HepG2 (cell line): Measurements from ENCODE around the gene MOK. TPM values are rescaled to one million over a fixed set of nuclear protein-coding genes. Genes with fewer than 3 reads are reported as not detected.

Experiments
- AHR ChIP-seq: IDR thresholded peaks from 2 replicates; pipeline ENCODE4 v1.6.1; 2018; ENCODE audit warnings: missing genetic modification reagents, missing compliant biosample characterization
- KDM4B ChIP-seq: sonication (generic); formaldehyde crosslinking; IDR thresholded peaks from 2 replicates; pipeline ENCODE4 v1.4.0; 2020; ENCODE audit warnings: missing genetic modification reagents
- MEIS2 ChIP-seq: sonication (generic); formaldehyde crosslinking; IDR thresholded peaks from 2 replicates; pipeline ENCODE4 v1.9.0; 2021; ENCODE audit warnings: mild to moderate bottlenecking, missing genetic modification reagents
- MTF1 ChIP-seq: sonication (generic); formaldehyde crosslinking; IDR thresholded peaks from 2 replicates; pipeline ENCODE4 v1.5.0; 2020; ENCODE audit warnings: missing genetic modification reagents
- MTF2 ChIP-seq: sonication (generic); formaldehyde crosslinking; IDR thresholded peaks from 2 replicates; pipeline ENCODE4 v1.5.0; 2020; ENCODE audit warnings: missing genetic modification reagents, borderline replicate concordance
- PAF1 ChIP-seq: IDR thresholded peaks from 2 replicates; pipeline ENCODE4 v1.6.1; 2016; ENCODE audit warnings: missing genetic modification reagents, missing compliant biosample characterization
- PAWR ChIP-seq: sonication (generic); formaldehyde crosslinking; IDR thresholded peaks from 2 replicates; pipeline ENCODE4 v1.4.0; 2020; ENCODE audit warnings: missing genetic modification reagents, mild to moderate bottlenecking, borderline replicate concordance
- SKI ChIP-seq: fragments of 450-650 bp; IDR thresholded peaks from one replicate; pipeline ENCODE4 v1.6.1; 2018; ENCODE audit warnings: mild to moderate bottlenecking; ENCODE audit not compliant: partially characterized antibody
- SPEN ChIP-seq: sonication (generic); formaldehyde crosslinking; IDR thresholded peaks from 2 replicates; pipeline ENCODE4 v1.5.1; 2020; ENCODE audit warnings: low read depth, mild to moderate bottlenecking, missing genetic modification reagents
- TBP ChIP-seq: sonication (generic); formaldehyde crosslinking; IDR thresholded peaks from 2 replicates; pipeline ENCODE4 v1.5.0; 2020; ENCODE audit warnings: missing genetic modification reagents
- THAP8 ChIP-seq: sonication (generic); formaldehyde crosslinking; IDR thresholded peaks from 2 replicates; pipeline ENCODE4 v1.5.1; 2020; ENCODE audit warnings: missing genetic modification reagents, mild to moderate bottlenecking, borderline replicate concordance
- ZNF260 ChIP-seq: sonication (generic); formaldehyde crosslinking; IDR thresholded peaks from 2 replicates; pipeline ENCODE4 v1.4.0; 2020; ENCODE audit warnings: missing genetic modification reagents, low read depth, mild to moderate bottlenecking, borderline replicate concordance
- ZNF670 ChIP-seq: sonication (generic); formaldehyde crosslinking; IDR thresholded peaks from 2 replicates; pipeline ENCODE4 v1.8.0; 2022; ENCODE audit warnings: mild to moderate bottlenecking, missing genetic modification reagents, borderline replicate concordance
- ZNF747 ChIP-seq: sonication (generic); formaldehyde crosslinking; IDR thresholded peaks from 2 replicates; pipeline ENCODE4 v1.8.1; 2023; ENCODE audit warnings: missing genetic modification reagents, mild to moderate bottlenecking, borderline replicate concordance
- ZNF839 ChIP-seq: sonication (generic); formaldehyde crosslinking; IDR thresholded peaks from 2 replicates; pipeline ENCODE4 v1.4.0; 2020; ENCODE audit warnings: missing genetic modification reagents, mild to moderate bottlenecking, borderline replicate concordance
- ZSCAN25 ChIP-seq: sonication (generic); formaldehyde crosslinking; IDR thresholded peaks from 2 replicates; pipeline ENCODE4 v1.8.0; 2022; ENCODE audit warnings: mild to moderate bottlenecking, missing genetic modification reagents
- ZSCAN31 ChIP-seq: sonication (generic); formaldehyde crosslinking; IDR thresholded peaks from 2 replicates; pipeline ENCODE4 v1.5.0; 2020; ENCODE audit warnings: low read depth, mild to moderate bottlenecking, missing genetic modification reagents
- polyA plus RNA-seq, 8 experiments: library from polyadenylated mRNA; depleted of rRNA in 3 of 8; stranded (reverse) in 7 of 8; unstranded in 1 of 8; fragments of >200 nt; fragmentation: Illumina TruSeq in 4 of 8; extraction: Trizol in 4 of 8; gene quantifications; 2 replicates each; pipeline versions ENCODE4 v1.2.1 to v1.2.3, GENCODE V29; 2011 to 2016; ENCODE audit warnings: low read depth in 4 of 8, missing spikeins in 1 of 8, mixed read lengths in 1 of 8; ENCODE audit not compliant: insufficient read depth in 1 of 8
- total RNA-seq, 5 experiments: library from RNA; depleted of rRNA; stranded (reverse); fragments of >200 nt; fragmentation: Illumina TruSeq; extraction: Trizol; gene quantifications; 2 replicates each; pipeline ENCODE4 v1.2.3, GENCODE V29; 2016; ENCODE audit warnings: low read depth in 1 of 5
- TF ChIP-seq, protein P1 (sequence below): IDR thresholded peaks from 2 replicates; pipeline ENCODE4 v1.6.1; 2016; ENCODE audit warnings: low read depth, control low read depth
- TF ChIP-seq, protein P2 (sequence below): sonication (generic); formaldehyde crosslinking; IDR thresholded peaks from 2 replicates; pipeline ENCODE4 v1.5.1; 2020; ENCODE audit warnings: missing genetic modification reagents, mild to moderate bottlenecking, borderline replicate concordance
- TF ChIP-seq, protein P3 (sequence below): sonication (generic); formaldehyde crosslinking; IDR thresholded peaks from 2 replicates; pipeline ENCODE4 v1.5.0; 2020; ENCODE audit warnings: missing genetic modification reagents
- TF ChIP-seq, protein P4 (sequence below): sonication (generic); formaldehyde crosslinking; IDR thresholded peaks from 2 replicates; pipeline ENCODE4 v1.8.0; 2022; ENCODE audit warnings: missing genetic modification reagents, mild to moderate bottlenecking, inconsistent platforms, borderline replicate concordance
- TF ChIP-seq, protein P5 (sequence below): sonication (generic); formaldehyde crosslinking; IDR thresholded peaks from 2 replicates; pipeline ENCODE4 v1.8.0; 2022; ENCODE audit warnings: missing genetic modification reagents, mild to moderate bottlenecking, moderate library complexity, borderline replicate concordance

Gene MOK
- total and polyA plus RNA-seq, 2 of the 13 experiments (the other 11 are each of a cell fraction or from before 2014, with no cell fraction given) = 15.3 to 16.9 TPM

- TF ChIP-seq THAP8 (CRISPR knock-in tag) = no peak; the same call in 1 of the 2 replicates
- 0 out of 2 replicates have a peak, but pooled peaks have one; percentile 80 for TF ChIP-seq TBP (CRISPR knock-in tag)
- TF ChIP-seq, protein P1, sequence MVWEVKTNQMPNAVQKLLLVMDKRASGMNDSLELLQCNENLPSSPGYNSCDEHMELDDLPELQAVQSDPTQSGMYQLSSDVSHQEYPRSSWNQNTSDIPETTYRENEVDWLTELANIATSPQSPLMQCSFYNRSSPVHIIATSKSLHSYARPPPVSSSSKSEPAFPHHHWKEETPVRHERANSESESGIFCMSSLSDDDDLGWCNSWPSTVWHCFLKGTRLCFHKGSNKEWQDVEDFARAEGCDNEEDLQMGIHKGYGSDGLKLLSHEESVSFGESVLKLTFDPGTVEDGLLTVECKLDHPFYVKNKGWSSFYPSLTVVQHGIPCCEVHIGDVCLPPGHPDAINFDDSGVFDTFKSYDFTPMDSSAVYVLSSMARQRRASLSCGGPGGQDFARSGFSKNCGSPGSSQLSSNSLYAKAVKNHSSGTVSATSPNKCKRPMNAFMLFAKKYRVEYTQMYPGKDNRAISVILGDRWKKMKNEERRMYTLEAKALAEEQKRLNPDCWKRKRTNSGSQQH = 0 out of 2 replicates have a peak, but pooled peaks have one; percentile 49
- no peak; the same call in 1 of the 2 replicates for TF ChIP-seq SPEN
- no peak for TF ChIP-seq SKI
- no peak for TF ChIP-seq ZNF747 (CRISPR knock-in tag)
- no peak for TF ChIP-seq ZNF260 (CRISPR knock-in tag)
- TF ChIP-seq, protein P2, sequence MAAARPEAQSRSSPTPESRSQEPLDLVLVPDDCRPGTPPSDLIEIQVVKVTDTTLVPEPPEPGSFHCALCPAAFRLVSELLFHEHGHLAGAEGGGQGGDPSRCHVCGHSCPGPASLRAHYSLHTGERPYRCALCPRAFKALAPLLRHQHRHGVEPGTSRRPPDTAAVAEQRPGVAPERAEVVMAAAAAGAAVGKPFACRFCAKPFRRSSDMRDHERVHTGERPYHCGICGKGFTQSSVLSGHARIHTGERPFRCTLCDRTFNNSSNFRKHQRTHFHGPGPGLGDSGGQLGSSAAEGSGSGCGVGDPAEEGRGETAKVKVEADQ (CRISPR knock-in tag) = no peak; the same call in 1 of the 2 replicates
- TF ChIP-seq, protein P3, sequence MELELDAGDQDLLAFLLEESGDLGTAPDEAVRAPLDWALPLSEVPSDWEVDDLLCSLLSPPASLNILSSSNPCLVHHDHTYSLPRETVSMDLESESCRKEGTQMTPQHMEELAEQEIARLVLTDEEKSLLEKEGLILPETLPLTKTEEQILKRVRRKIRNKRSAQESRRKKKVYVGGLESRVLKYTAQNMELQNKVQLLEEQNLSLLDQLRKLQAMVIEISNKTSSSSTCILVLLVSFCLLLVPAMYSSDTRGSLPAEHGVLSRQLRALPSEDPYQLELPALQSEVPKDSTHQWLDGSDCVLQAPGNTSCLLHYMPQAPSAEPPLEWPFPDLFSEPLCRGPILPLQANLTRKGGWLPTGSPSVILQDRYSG = no peak
- no peak for TF ChIP-seq MTF1 (CRISPR knock-in tag)
- no peak for TF ChIP-seq ZNF839 (CRISPR knock-in tag)
- no peak for TF ChIP-seq KDM4B (CRISPR knock-in tag)
- no peak for TF ChIP-seq PAF1
- TF ChIP-seq, protein P4, sequence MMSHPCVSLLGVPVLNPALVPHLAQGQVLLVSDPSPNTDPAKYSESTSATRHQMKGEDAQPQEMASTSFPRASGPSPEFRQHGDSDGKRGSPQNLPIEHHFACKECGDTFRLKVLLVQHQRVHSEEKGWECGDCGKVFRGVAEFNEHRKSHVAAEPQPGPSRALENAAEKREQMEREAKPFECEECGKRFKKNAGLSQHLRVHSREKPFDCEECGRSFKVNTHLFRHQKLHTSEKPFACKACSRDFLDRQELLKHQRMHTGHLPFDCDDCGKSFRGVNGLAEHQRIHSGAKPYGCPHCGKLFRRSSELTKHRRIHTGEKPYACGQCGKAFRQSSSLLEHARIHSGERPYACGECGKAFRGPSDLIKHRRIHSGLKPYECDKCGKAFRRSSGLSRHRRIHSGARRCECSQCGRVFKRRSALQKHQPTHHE (CRISPR knock-in tag) = peak; percentile 87; the same call in 1 of the 2 replicates
- TF ChIP-seq ZNF670 (CRISPR knock-in tag) = peak; percentile 69; the same call in 1 of the 2 replicates
- no peak for TF ChIP-seq PAWR (CRISPR knock-in tag)
- peak; percentile 22; the same call in 1 of the 2 replicates for TF ChIP-seq MEIS2 (CRISPR knock-in tag)
- no peak for TF ChIP-seq AHR (CRISPR knock-in tag)
- peak; percentile 98 for TF ChIP-seq ZSCAN25 (CRISPR knock-in tag)
- TF ChIP-seq ZSCAN31 (CRISPR knock-in tag) = no peak; the same call in 1 of the 2 replicates
- TF ChIP-seq, protein P5, sequence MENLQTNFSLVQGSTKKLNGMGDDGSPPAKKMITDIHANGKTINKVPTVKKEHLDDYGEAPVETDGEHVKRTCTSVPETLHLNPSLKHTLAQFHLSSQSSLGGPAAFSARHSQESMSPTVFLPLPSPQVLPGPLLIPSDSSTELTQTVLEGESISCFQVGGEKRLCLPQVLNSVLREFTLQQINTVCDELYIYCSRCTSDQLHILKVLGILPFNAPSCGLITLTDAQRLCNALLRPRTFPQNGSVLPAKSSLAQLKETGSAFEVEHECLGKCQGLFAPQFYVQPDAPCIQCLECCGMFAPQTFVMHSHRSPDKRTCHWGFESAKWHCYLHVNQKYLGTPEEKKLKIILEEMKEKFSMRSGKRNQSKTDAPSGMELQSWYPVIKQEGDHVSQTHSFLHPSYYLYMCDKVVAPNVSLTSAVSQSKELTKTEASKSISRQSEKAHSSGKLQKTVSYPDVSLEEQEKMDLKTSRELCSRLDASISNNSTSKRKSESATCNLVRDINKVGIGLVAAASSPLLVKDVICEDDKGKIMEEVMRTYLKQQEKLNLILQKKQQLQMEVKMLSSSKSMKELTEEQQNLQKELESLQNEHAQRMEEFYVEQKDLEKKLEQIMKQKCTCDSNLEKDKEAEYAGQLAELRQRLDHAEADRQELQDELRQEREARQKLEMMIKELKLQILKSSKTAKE (CRISPR knock-in tag) = no peak
- 0 out of 2 replicates have a peak, but pooled peaks have one; percentile 72 for TF ChIP-seq MTF2 (CRISPR knock-in tag)
Observed at GRCh38 chr14:102314242-102315011, 9.5 kb upstream of the MOK start (continued).
